Stimulated activated CD4-positive, alpha-beta T cell treated with anti-CD3 and anti-CD28 coated beads, Interleukin-1b, Interleukin-23, amount 100 ng/mL, for 24 hours (primary cell): ENCODE results near the gene PKN2.

Experiments
- DNase-seq, 4 experiments: peaks; one replicate each; pipeline ENCODE4 v3.0.0-alpha.2; 2020; ENCODE audit warnings: low read depth in 4 of 4, low spot score in 1 of 4

The PKN2 gene

GRCh38 chr1:88683541-88684481 is at the start of gene PKN2:
PKN2 (plus strand) TSS chr1:88684273; CDS start chr1:88684581, 308 bp downstream.
- DNase-seq, result peak; percentile 86 to 96 (median 94)

GRCh38 chr1:88634538-88634937 is 49.5 kb upstream of the PKN2 start:
- no peak for DNase-seq

- DNase-seq, result no peak
Measured at GRCh38 chr1:88640060-88640459, 44.0 kb upstream of the PKN2 start.

- DNase-seq, result no peak
Measured at GRCh38 chr1:88645886-88646285, 38.2 kb upstream of the PKN2 start.

- no peak for DNase-seq
Measured at GRCh38 chr1:88646476-88647248, 37.4 kb upstream of the PKN2 start.

GRCh38 chr1:88647249-88647645 is 36.8 kb upstream of the PKN2 start:
- no peak for DNase-seq

GRCh38 chr1:88647749-88648415 is 36.2 kb upstream of the PKN2 start:
- DNase-seq, result no peak

- no peak for DNase-seq
Measured at GRCh38 chr1:88648706-88649105, 35.4 kb upstream of the PKN2 start.

- DNase-seq, result no peak
Measured at GRCh38 chr1:88649932-88650331, 34.1 kb upstream of the PKN2 start.

- no peak for DNase-seq
Measured at GRCh38 chr1:88650676-88651418, 33.2 kb upstream of the PKN2 start.

GRCh38 chr1:88655140-88655539 is 28.9 kb upstream of the PKN2 start:
- no peak for DNase-seq

- no peak for DNase-seq
Measured at GRCh38 chr1:88655685-88656299, 28.3 kb upstream of the PKN2 start.

- DNase-seq, result no peak
Measured at GRCh38 chr1:88658419-88658818, 25.7 kb upstream of the PKN2 start.

- DNase-seq, result no peak
Measured at GRCh38 chr1:88659552-88659951, 24.5 kb upstream of the PKN2 start.

- no peak for DNase-seq
Measured at GRCh38 chr1:88661188-88661587, 22.9 kb upstream of the PKN2 start.

- DNase-seq, result no peak
Measured at GRCh38 chr1:88661951-88662699, 21.9 kb upstream of the PKN2 start.

- no peak for DNase-seq
Measured at GRCh38 chr1:88662723-88663122, 21.4 kb upstream of the PKN2 start.

GRCh38 chr1:88668405-88668804 is 15.7 kb upstream of the PKN2 start:
- DNase-seq, result no peak

GRCh38 chr1:88670462-88670861 is 13.6 kb upstream of the PKN2 start:
- DNase-seq, result no peak

- no peak for DNase-seq
Measured at GRCh38 chr1:88673446-88673845, 10.6 kb upstream of the PKN2 start.
